GM18520 (cell line): ENCODE data around the gene SPATA2L.
A peak's percentile ranks its signal among the peaks of the same experiment; 100 is the strongest.

Experiments used
- ATAC-seq: cut with Tn5 transposase; IDR thresholded peaks from one replicate; pipeline ENCODE4 v1.9.1; 2021; ENCODE audit not compliant: unreplicated experiment

Gene SPATA2L

DNA sequence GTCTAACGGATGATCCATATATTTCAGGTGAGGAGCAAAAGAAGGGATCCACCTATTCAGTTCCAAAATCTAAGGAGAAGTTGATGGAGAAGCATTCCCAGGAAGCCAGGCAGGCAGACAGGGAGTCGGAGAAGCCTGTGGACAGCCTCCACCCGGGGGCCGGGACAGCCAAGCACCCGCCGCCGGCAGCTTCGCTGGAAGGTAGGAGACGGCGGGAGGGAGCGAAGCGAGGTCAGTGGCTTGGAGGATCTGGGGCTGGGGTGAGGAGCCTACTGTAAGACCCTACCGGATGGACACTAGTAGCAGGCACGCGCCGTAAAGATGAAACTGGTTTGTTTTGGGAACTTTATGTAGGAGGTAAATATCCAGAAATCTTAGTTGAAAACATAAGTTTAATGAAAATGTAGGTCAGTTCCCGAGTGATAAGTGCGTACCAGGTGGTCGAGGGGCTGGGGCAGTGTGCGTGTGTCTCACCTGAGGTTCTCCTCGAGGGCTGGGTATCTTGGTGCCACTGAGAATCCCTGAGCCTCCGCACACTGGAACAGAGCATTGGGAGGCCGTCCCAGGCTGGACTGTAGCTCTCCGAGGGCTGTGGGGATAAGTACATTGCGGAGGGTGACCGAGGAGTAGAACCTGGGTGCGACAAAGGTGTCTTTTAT, 43.2 kb downstream of the SPATA2L start:
- ATAC-seq, result no peak

- ATAC-seq, result peak; percentile 82
Observed at GRCh38 chr16:89657442-89658220, 43.9 kb downstream of the SPATA2L start, which contains the start of the genes CHMP1A and SPATA33. TSS of gene CHMP1A (minus strand) at chr16:89657708. CDS start at chr16:89657588, 120 bp downstream. TSS of gene SPATA33 (plus strand) at chr16:89657836. CDS start at chr16:89657912, 76 bp downstream.

DNA sequence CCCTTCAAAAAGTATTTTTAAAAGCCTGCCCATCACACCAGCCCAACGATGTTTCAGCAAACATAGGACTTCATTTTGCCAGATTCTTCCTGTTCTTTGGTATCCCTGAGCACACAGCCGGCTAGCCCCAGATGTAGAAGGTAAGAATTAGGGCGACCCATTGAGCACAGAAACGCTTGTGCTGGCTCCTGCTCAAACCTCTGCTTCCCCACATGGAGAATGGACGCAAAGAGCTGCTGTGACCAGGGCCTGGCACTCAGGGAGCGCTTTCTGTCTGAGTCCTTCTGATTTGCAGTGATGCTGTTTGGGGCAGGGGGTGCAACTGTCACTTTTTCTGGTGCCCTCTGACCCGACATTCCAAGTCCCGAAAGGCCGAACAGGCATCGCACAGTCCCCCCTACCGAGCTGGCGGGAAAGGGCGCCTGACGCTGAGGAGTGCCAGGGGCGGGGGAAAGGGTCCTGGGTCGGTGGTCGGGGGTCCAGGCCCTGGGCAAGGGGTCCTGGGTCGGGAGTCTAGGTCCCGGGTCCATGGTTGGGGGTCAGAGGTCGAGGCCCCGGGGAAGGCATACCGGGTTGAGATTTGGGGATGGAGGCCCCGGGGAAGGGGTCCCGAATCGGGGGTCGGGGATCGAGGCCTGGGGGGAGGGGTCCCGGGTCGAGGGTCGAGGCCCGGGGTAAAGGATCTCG, 44.9 kb downstream of the SPATA2L start:
- ATAC-seq, result no peak

- ATAC-seq, result no peak
Observed at GRCh38 chr16:89655062-89655643, 46.4 kb downstream of the SPATA2L start.

- no peak for ATAC-seq
Observed at GRCh38 chr16:89653656-89654295, 47.7 kb downstream of the SPATA2L start.

DNA sequence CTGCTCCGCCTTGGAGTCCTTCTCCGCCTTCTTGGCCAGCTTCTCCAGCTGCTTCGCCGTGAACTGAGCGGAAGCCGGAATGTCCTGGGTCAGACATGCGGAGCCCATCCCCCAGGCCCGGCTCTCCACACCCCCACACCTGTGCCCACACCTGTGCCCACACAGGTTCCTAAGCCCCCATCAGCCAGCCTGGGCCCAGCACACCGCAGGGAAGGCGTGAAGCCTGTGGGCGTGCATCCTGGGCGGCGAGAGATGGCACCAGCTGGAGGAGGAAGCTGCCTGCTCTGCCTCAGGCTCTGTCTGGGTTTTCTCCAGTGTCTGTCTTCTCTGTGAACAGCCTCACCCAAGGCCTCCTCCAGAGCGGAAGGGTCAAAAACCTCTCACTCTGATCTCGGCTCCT, 49.9 kb downstream of the SPATA2L start:
- no peak for ATAC-seq

DNA sequence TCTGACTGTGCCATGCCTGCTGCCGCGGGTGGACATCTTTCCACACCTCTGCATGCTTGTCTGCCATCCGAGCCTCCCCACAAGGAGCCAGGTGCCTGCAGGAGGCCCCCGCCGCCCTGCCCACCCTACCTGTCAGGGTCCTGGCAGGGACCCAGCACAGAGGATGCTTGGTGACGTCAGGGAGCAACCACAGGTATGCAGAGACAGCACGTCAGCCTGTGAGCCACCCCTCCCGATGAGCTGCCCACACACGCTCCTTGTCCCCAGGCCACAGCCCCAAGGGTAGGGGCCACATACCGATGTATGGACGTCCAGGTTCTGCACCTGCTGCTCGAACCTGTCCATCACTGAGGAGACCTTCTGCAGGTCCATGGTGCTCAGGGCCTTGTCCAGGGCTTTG, 54.6 kb downstream of the SPATA2L start:
- no peak for ATAC-seq
